ENCODE measurements around the gene SLC24A1. TPM values are rescaled to one million over a fixed set of nuclear protein-coding genes. Genes with fewer than 3 reads are reported as not detected.

Gene SLC24A1
- total and polyA plus RNA-seq, 2 donors, result 6.1 to 9.7 TPM

- no peak for DNase-seq (ENCODE audit: extremely low spot score)
- H3K4me1 ChIP-seq (ENCODE audit: insufficient read depth), result no peaks in the 10 kb centered on the region
- 93% methylated on average over 1 of the region's 1 CpG for WGBS
- no peak overlapping the region for H3K4me3 ChIP-seq (ENCODE audit: low read depth, low read length)
- peaks cover 4% of the 10 kb centered on the region for H3K36me3 ChIP-seq (ENCODE audit: insufficient read depth)
- H3K27ac ChIP-seq (ENCODE audit: low read depth), result no peak overlapping the region
Measured at GRCh38 chr15:65688462-65688861, 66.7 kb downstream of the SLC24A1 start.

GRCh38 chr15:65690173-65690572 lies 68.4 kb downstream of the SLC24A1 start:
- Histone ChIP-seq H3K36me3 (ENCODE audit: insufficient read depth) (peaks cover 4% of the 10 kb centered on the region), H3K27ac (ENCODE audit: low read depth) (no peak overlapping the region), H3K4me3 (ENCODE audit: low read depth, low read length) (no peak overlapping the region), H3K4me1 (ENCODE audit: insufficient read depth) (no peaks in the 10 kb centered on the region)
- DNase-seq (ENCODE audit: extremely low spot score), result no peak
- 83% methylated on average over 1 of the region's 1 CpG for WGBS

DNA sequence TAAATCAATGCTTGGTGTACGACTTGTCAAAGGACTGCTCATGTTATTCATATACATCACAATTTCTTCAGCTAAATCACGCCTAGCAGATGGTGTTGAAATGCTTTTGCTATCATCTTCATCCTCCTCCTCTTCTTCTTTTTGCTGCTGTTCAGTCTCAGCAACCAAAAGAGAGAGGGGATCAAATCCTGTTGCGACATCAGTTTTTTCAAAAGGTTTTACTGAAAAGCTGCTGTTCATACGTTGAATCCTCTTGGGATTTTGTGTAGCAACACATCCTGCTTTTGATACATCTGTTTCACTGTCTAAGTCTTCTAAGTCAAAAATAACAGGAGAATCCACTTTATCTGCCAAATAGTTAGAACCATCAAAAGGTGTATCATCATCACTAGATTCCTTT lies 69.0 kb downstream of the SLC24A1 start:
- WGBS, result 90% methylated on average over 4 of the region's 4 CpGs
- no peak overlapping the region for H3K27ac ChIP-seq (ENCODE audit: low read depth)
- no peak for DNase-seq (ENCODE audit: extremely low spot score)
- no peak overlapping the region for H3K4me3 ChIP-seq (ENCODE audit: low read depth, low read length)
- H3K4me1 ChIP-seq (ENCODE audit: insufficient read depth), result no peaks in the 10 kb centered on the region
- peaks cover 4% of the 10 kb centered on the region for H3K36me3 ChIP-seq (ENCODE audit: insufficient read depth)

- H3K27ac ChIP-seq (ENCODE audit: low read depth), result no peak overlapping the region
- H3K36me3 ChIP-seq (ENCODE audit: insufficient read depth), result peaks cover 2% of the 10 kb centered on the region
- WGBS, result 70% methylated on average over 2 of the region's 2 CpGs
- no peaks in the 10 kb centered on the region for H3K4me1 ChIP-seq (ENCODE audit: insufficient read depth)
- no peak overlapping the region for H3K4me3 ChIP-seq (ENCODE audit: low read depth, low read length)
- no peak for DNase-seq (ENCODE audit: extremely low spot score)
Measured at GRCh38 chr15:65695081-65695480, 73.3 kb downstream of the SLC24A1 start.

Small RNA genes lying within 50 kb of the gene (small RNA-seq; reads per million reads assigned to genes)
- gene SNORD13E, result not detected

Other genes with a start within 250 kb of the SLC24A1 start
- 1.4 TPM for gene IGDCC3, start 243.9 kb upstream of the SLC24A1 start, total RNA-seq
- gene IGDCC3, start 243.9 kb upstream of the SLC24A1 start, polyA plus RNA-seq, result 0.13 TPM
- gene IGDCC4, start 199.0 kb upstream of the SLC24A1 start, total RNA-seq, result 36.5 TPM
- gene IGDCC4, start 199.0 kb upstream of the SLC24A1 start, polyA plus RNA-seq, result 5.9 TPM
- gene DPP8, start 104.2 kb upstream of the SLC24A1 start, total RNA-seq, result 65.6 TPM
- 23.7 TPM for gene DPP8, start 104.2 kb upstream of the SLC24A1 start, polyA plus RNA-seq
- gene HACD3, start 91.5 kb upstream of the SLC24A1 start, total RNA-seq, result 141 TPM
- gene HACD3, start 91.5 kb upstream of the SLC24A1 start, polyA plus RNA-seq, result 37.4 TPM
- gene INTS14, start 10.8 kb upstream of the SLC24A1 start, total RNA-seq, result 48.5 TPM
- 24.1 TPM for gene INTS14, start 10.8 kb upstream of the SLC24A1 start, polyA plus RNA-seq
- gene DENND4A, start 170.4 kb downstream of the SLC24A1 start, total RNA-seq, result 56.4 TPM
- gene DENND4A, start 170.4 kb downstream of the SLC24A1 start, polyA plus RNA-seq, result 8.5 TPM
- gene RAB11A, start 247.6 kb downstream of the SLC24A1 start, total RNA-seq, result 187 TPM
- gene RAB11A, start 247.6 kb downstream of the SLC24A1 start, polyA plus RNA-seq, result 213 TPM

Measured in urinary bladder (tissue), 4 donors.